ENCODE data around the gene LNPEP. TPM values are rescaled to one million over a fixed set of nuclear protein-coding genes. Genes with fewer than 3 reads are reported as not detected.

The LNPEP gene
- total and polyA plus RNA-seq, 2 of the 13 experiments (the other 11 are each of a cell fraction or from before 2014, with no cell fraction given), result 8.0 to 16.9 TPM

GRCh38 chr5:97071101-97071500 is 135.2 kb downstream of the LNPEP start:
- in situ Hi-C loops (cut with HindIII; ENCODE audit: extremely low pct_ligation_motif_present, low pct_unique_long_range_greater_than_20kb) (no loop called here), intact Hi-C loops (cut with micrococcal nuclease; ENCODE audit: unreplicated experiment) (no loop called here)
- Histone ChIP-seq H3K79me2 (ENCODE audit: insufficient read depth, low read length) (no peaks in the 10 kb centered on the region), H2AFZ (ENCODE audit: low read length) (no peak overlapping the region), H3K4me2 (ENCODE audit: low read depth, low read length) (no peak overlapping the region), H3K4me1 (ENCODE audit: insufficient read depth, low read length) (no peaks in the 10 kb centered on the region), H4K20me1 (ENCODE audit: insufficient read depth, low read length) (no peaks in the 10 kb centered on the region), H3K9ac (ENCODE audit: insufficient read depth, low read depth, low read length) (no peak overlapping the region), H3K9me3 (ENCODE audit: low read length) (no peaks in the 10 kb centered on the region), H3K27ac (ENCODE audit: extremely low read length, insufficient read depth, low read length) (no peak overlapping the region), H3K36me3 (replicated peaks in 1 of 2; ENCODE audit: control insufficient read depth in 1 of 2, insufficient read depth in 2 of 2, low read length in 2 of 2) (no peaks in the 10 kb centered on the region), H3K4me3 (replicated peaks in 1 of 3; ENCODE audit: insufficient read depth in 1 of 3, low read depth in 2 of 3, low read length in 3 of 3) (no peak overlapping the region), H3K27me3 (ENCODE audit: control insufficient read depth in 1 of 2, insufficient read depth in 2 of 2, low read length in 2 of 2) (no peaks in the 10 kb centered on the region; a peak in 1 of 5 replicates)
- TF ChIP-seq SALL2 (CRISPR knock-in tag; IDR thresholded peaks at IDR 0.05) (no peak), ZNF574 (CRISPR knock-in tag; IDR thresholded peaks at IDR 0.05) (no peak), BORCS8-MEF2B (CRISPR knock-in tag; IDR thresholded peaks at IDR 0.05) (no peak), DBP (CRISPR knock-in tag; IDR thresholded peaks at IDR 0.05; ENCODE audit: not compliant biosample characterization) (no peak), ZNF619 (CRISPR knock-in tag; IDR thresholded peaks at IDR 0.05) (no peak), TIGD3 (CRISPR knock-in tag; IDR thresholded peaks at IDR 0.05; ENCODE audit: borderline replicate concordance) (no peak), ZNF329 (CRISPR knock-in tag; IDR thresholded peaks at IDR 0.05; ENCODE audit: low read depth) (no peak), TCF7 (IDR thresholded peaks at IDR 0.05; ENCODE audit: low read depth) (no peak), ZNF7 (CRISPR knock-in tag; IDR thresholded peaks at IDR 0.05) (no peak)
- WGBS (ENCODE audit: low lambda C conversion rate), result 68% methylated on average over 8 of the region's 8 CpGs
- BruUV-seq (replicated peaks), result no TSS peak
- ATAC-seq (no peak), DNase-seq (ENCODE audit: low spot score) (no peak), FAIRE-seq (no peak)
- ChIA-PET POLR2A (no interaction called here), CTCF (ENCODE audit: low intra/inter-chr PET ratio, low total read pairs) (no interaction called here)

Measured in HepG2 (cell line).